SK-N-SH (cell line): ENCODE measurements around the gene INTS1. TPM values are rescaled to one million over a fixed set of nuclear protein-coding genes. Genes with fewer than 3 reads are reported as not detected.

ENCODE experiments used
- CTCF ChIA-PET: fragments of 300-600, 350-600 bp; formaldehyde crosslinking; extraction: SDS; loops from one replicate; lab custom pipeline; 2021; lab: Yijun Ruan, JAX
- POLR2A ChIA-PET: fragments of 350-600 bp; sonication (Branson Sonifier 250); formaldehyde crosslinking; extraction: SDS; loops from one replicate; lab custom pipeline; 2020; ENCODE audit warnings: antibody characterized with exemption, inconsistent platforms; lab: Yijun Ruan, JAX
- DNase-seq: peaks from one replicate; pipeline ENCODE4 v3.0.0; 2012
- H2AFZ ChIP-seq: fragments of 200-600 bp; sonication (generic); 2 replicates; pipeline ENCODE4 v1.8.1; 2016; ENCODE audit warnings: antibody characterized with exemption, mild to moderate bottlenecking, low read depth
- H3F3A ChIP-seq: fragments of 200-600 bp; sonication (generic); replicated peaks from 2 replicates; pipeline ENCODE3; 2016; ENCODE audit warnings: antibody characterized with exemption, mild to moderate bottlenecking; ENCODE audit not compliant: insufficient read depth
- H3K27ac ChIP-seq, 2 experiments: fragments of 200-500 bp in 1 of 2; fragments of 200-600 bp in 1 of 2; sonication (Bioruptor generic) in 1 of 2; sonication (generic), shearing (Covaris generic) in 1 of 2; 2 replicates each; pipeline versions ENCODE4 v1.5.1 to v1.6.1; 2014 to 2016; ENCODE audit warnings: low read depth in 2 of 2, inconsistent platforms in 1 of 2, low read length in 1 of 2, mild to moderate bottlenecking in 1 of 2, mixed read lengths in 1 of 2
- H3K27me3 ChIP-seq: fragments of 200-600 bp; sonication (generic), shearing (Covaris generic); 2 replicates; pipeline ENCODE4 v1.6.1; 2016; ENCODE audit warnings: mixed run types; ENCODE audit not compliant: insufficient read depth
- H3K36me3 ChIP-seq, 2 experiments: fragments of 200-500 bp in 1 of 2; fragments of 200-600 bp in 1 of 2; sonication (Bioruptor generic) in 1 of 2; sonication (generic) in 1 of 2; replicated peaks in 1 of 2; 2 replicates each; pipeline versions ENCODE3 to v1.5.1; 2014 to 2016; ENCODE audit warnings: low read length in 1 of 2, mild to moderate bottlenecking in 1 of 2; ENCODE audit not compliant: insufficient read depth in 2 of 2, control insufficient read depth in 1 of 2
- H3K4me1 ChIP-seq, 2 experiments: fragments of 200-500 bp in 1 of 2; fragments of 200-600 bp in 1 of 2; sonication (Bioruptor generic) in 1 of 2; sonication (generic), shearing (Covaris generic) in 1 of 2; 2 replicates each; pipeline versions ENCODE4 v1.5.1 to v1.6.1; 2014 to 2016; ENCODE audit warnings: low read depth in 1 of 2, low read length in 1 of 2, mixed run types in 1 of 2; ENCODE audit not compliant: insufficient read depth in 2 of 2, control insufficient read depth in 1 of 2
- H3K4me2 ChIP-seq: fragments of 200-600 bp; sonication (generic), shearing (Covaris generic); 2 replicates; pipeline ENCODE4 v1.6.1; 2017; ENCODE audit warnings: mixed run types
- H3K4me3 ChIP-seq, 2 experiments: fragments of 200-500 bp in 1 of 2; fragments of 200-600 bp in 1 of 2; sonication (Bioruptor generic) in 1 of 2; sonication (generic), shearing (Covaris generic) in 1 of 2; 2 replicates each; pipeline versions ENCODE4 v1.5.1 to v1.8.1; 2014 to 2016; ENCODE audit warnings: low read depth in 2 of 2, inconsistent platforms in 1 of 2, low read length in 1 of 2, mild to moderate bottlenecking in 1 of 2, mixed read lengths in 1 of 2, moderate library complexity in 1 of 2
- H3K79me2 ChIP-seq: fragments of 200-600 bp; sonication (generic); 2 replicates; pipeline ENCODE4 v1.8.1; 2017; ENCODE audit warnings: mild to moderate bottlenecking; ENCODE audit not compliant: insufficient read depth
- H3K9ac ChIP-seq: fragments of 200-600 bp; sonication (generic); 2 replicates; pipeline ENCODE4 v1.6.1; 2017; ENCODE audit warnings: mixed run types
- H3K9me2 ChIP-seq: fragments of 200-600 bp; sonication (generic); 2 replicates; pipeline ENCODE4 v1.6.1; 2017; ENCODE audit warnings: mixed run types
- H3K9me3 ChIP-seq: fragments of 200-600 bp; sonication (generic); 2 replicates; pipeline ENCODE4 v1.6.1; 2017; ENCODE audit warnings: mixed run types, mild to moderate bottlenecking, moderate library complexity
- H4K20me1 ChIP-seq: fragments of 200-600 bp; sonication (generic); 2 replicates; pipeline ENCODE4 v1.6.1; 2017; ENCODE audit warnings: mild to moderate bottlenecking, mixed run types; ENCODE audit not compliant: insufficient read depth
- CHD2 ChIP-seq: fragments of 150-350 bp; IDR thresholded peaks from 2 replicates; pipeline ENCODE4 v1.6.1; 2018; ENCODE audit warnings: low read length; ENCODE audit not compliant: partially characterized antibody
- ELF1 ChIP-seq: IDR thresholded peaks from 2 replicates; pipeline ENCODE4 v1.4.0; 2012
- EZH2phosphoT487 ChIP-seq: fragments of 200-600 bp; sonication (generic); IDR thresholded peaks from 2 replicates; pipeline ENCODE4 v1.6.1; 2017; ENCODE audit warnings: low read depth, mixed run types, mild to moderate bottlenecking, antibody characterized with exemption, moderate library complexity, borderline replicate concordance
- FOXJ3 ChIP-seq: sonication (generic); formaldehyde crosslinking; IDR thresholded peaks from 2 replicates; pipeline ENCODE4 v1.5.1; 2020; ENCODE audit warnings: mild to moderate bottlenecking, missing genetic modification reagents
- FOXM1 ChIP-seq: IDR thresholded peaks from 2 replicates; pipeline ENCODE4 v1.4.0; 2012; ENCODE audit warnings: low read depth, mild to moderate bottlenecking
- GATA2 ChIP-seq: sonication (generic); formaldehyde crosslinking; IDR thresholded peaks from 2 replicates; pipeline ENCODE4 v1.5.0; 2020; ENCODE audit warnings: mild to moderate bottlenecking, missing genetic modification reagents
- IRF3 ChIP-seq: fragments of 150-350 bp; IDR thresholded peaks from 2 replicates; pipeline ENCODE4 v1.6.1; 2016; ENCODE audit warnings: mild to moderate bottlenecking, low read depth, low read length
- MXI1 ChIP-seq: IDR thresholded peaks from 2 replicates; pipeline ENCODE4 v1.6.1; 2012; ENCODE audit warnings: mild to moderate bottlenecking, low read depth, low read length, improper control_type of control experiment
- NRF1 ChIP-seq: IDR thresholded peaks from 2 replicates; pipeline ENCODE4 v1.6.1; 2012; ENCODE audit warnings: low read depth, mild to moderate bottlenecking, low read length
- RAD21 ChIP-seq: IDR thresholded peaks from 2 replicates; pipeline ENCODE4 v1.6.1; 2012; ENCODE audit warnings: mild to moderate bottlenecking, low read length
- RFX5 ChIP-seq: IDR thresholded peaks from 2 replicates; pipeline ENCODE4 v1.6.1; 2012; ENCODE audit warnings: mild to moderate bottlenecking, improper control_type of control experiment, low read length
- RXRA ChIP-seq: IDR thresholded peaks from 2 replicates; pipeline ENCODE4 v1.4.0; 2012; ENCODE audit warnings: low read depth, mild to moderate bottlenecking, borderline replicate concordance
- SMC3 ChIP-seq: IDR thresholded peaks from 2 replicates; pipeline ENCODE4 v1.6.1; 2012; ENCODE audit warnings: low read depth, low read length, improper control_type of control experiment
- TCF12 ChIP-seq: IDR thresholded peaks from 2 replicates; pipeline ENCODE4 v1.4.0; 2012
- TEAD4 ChIP-seq: IDR thresholded peaks from 2 replicates; pipeline ENCODE4 v1.4.0; 2012; ENCODE audit warnings: mild to moderate bottlenecking, borderline replicate concordance; ENCODE audit not compliant: insufficient read depth
- USF1 ChIP-seq: IDR thresholded peaks from 2 replicates; pipeline ENCODE4 v1.4.0; 2012; ENCODE audit warnings: low read depth, borderline replicate concordance
- USF2 ChIP-seq: fragments of 150-350 bp; IDR thresholded peaks from 2 replicates; pipeline ENCODE4 v1.6.1; 2017; ENCODE audit warnings: antibody characterized with exemption, low read length, low read depth, borderline replicate concordance
- ZBTB33 ChIP-seq: IDR thresholded peaks from 2 replicates; pipeline ENCODE4 v1.4.0; 2012; ENCODE audit warnings: low read depth, borderline replicate concordance
- WGBS: methylation state at CpG from one replicate; pipeline ENCODE4 v1.1.6; 2017; ENCODE audit warnings: low lambda C conversion rate; 5-methylcytosine and 5-hydroxymethylcytosine counted together
- polyA plus RNA-seq, 3 experiments: library from polyadenylated mRNA; depleted of rRNA; stranded (reverse); fragments of >200 nt; gene quantifications; 2 replicates each; pipeline ENCODE4 v1.2.3, GENCODE V29; 2012

INTS1 gene
- polyA plus RNA-seq, 1 of the 3 experiments (the other 2 are of a cell fraction), result 48.1 TPM

GRCh38 chr7:1439373-1440363, 64.5 kb downstream of the INTS1 start (continued):
- TF ChIP-seq ZBTB33 (no peak), IRF3 (no peak), EZH2phosphoT487 (no peak), MXI1 (no peak), TCF12 (no peak), GATA2 (CRISPR knock-in tag) (no peak), TEAD4 (no peak), CHD2 (no peak), SMC3 (no peak), USF2 (no peak), FOXM1 (no peak)

- ChIA-PET POLR2A (no interaction called here), CTCF (interaction anchor here (0.8 to 1.8 kb wide), 6 partner anchors 18 to 246 kb away, joined by 3 to 5 read pairs (median 4); partner anchors contain the start of gene TMEM184A)
- 75% methylated on average over 5 of the region's 15 CpGs for WGBS
- H3K9me3 ChIP-seq, result no peaks in the 10 kb centered on the region
- TF ChIP-seq USF1, result no peak
- TF ChIP-seq FOXJ3 (CRISPR knock-in tag), result no peak
- TF ChIP-seq RAD21, result no peak
- no peak for TF ChIP-seq NRF1
- TF ChIP-seq SMC3, result no peak
- TF ChIP-seq RFX5, result no peak
- TF ChIP-seq EZH2phosphoT487, result no peak
- no peak for TF ChIP-seq RXRA
- no peak for TF ChIP-seq ELF1
- peaks cover 12% of the 10 kb centered on the region; the same call in 1 of the 2 replicates for H4K20me1 ChIP-seq
- no peak overlapping the region for H3K4me2 ChIP-seq
- peaks cover 0 to 6% of the 10 kb centered on the region in 2 experiments; a peak in 1 of 4 replicates for H3K4me1 ChIP-seq
- H3K79me2 ChIP-seq, result no peaks in the 10 kb centered on the region
- DNase-seq, result no peak
- peaks cover 0 to 24% of the 10 kb centered on the region in 2 experiments for H3K36me3 ChIP-seq
- no peaks in the 10 kb centered on the region for H3K27me3 ChIP-seq
- no peaks in the 10 kb centered on the region for H3K9me2 ChIP-seq
- no peak overlapping the region for H2AFZ ChIP-seq
- H3K4me3 ChIP-seq, result no peak overlapping the region
- H3F3A ChIP-seq, result peaks cover 6% of the 10 kb centered on the region
- no peak overlapping the region for H3K27ac ChIP-seq
- no peak overlapping the region for H3K9ac ChIP-seq
These were observed 65.4 kb downstream of the INTS1 start for GRCh38 chr7:1438821-1439220.
